Glomerular visceral epithelial cell (primary cell): Measurements from ENCODE around the gene SMOC1.

Experiments
- DNase-seq: peaks from one replicate; pipeline ENCODE4 v3.0.0-alpha.2; 2016; ENCODE audit errors: extremely low spot score

SMOC1 gene

DNA sequence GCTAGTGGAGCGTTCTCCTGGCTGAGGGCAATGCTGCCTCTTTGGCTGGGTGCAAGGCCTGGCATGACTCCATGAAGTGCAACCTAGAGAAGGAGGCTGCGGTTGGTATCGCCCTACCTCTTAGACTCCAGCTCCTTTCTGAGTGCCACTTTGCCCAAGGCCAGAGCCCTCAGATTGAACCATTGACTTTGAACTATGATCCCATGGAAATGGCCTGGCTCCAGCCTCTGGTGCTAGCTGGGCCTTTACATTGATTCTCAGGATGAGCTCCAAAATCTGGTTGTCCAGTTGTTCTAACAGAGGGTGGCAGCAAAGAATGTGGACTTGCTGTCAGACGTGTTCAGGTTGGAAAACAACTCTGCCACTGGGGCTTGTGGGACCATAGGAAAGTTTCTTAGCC, 16.1 kb upstream of the SMOC1 start:
- DNase-seq, result no peak

DNA sequence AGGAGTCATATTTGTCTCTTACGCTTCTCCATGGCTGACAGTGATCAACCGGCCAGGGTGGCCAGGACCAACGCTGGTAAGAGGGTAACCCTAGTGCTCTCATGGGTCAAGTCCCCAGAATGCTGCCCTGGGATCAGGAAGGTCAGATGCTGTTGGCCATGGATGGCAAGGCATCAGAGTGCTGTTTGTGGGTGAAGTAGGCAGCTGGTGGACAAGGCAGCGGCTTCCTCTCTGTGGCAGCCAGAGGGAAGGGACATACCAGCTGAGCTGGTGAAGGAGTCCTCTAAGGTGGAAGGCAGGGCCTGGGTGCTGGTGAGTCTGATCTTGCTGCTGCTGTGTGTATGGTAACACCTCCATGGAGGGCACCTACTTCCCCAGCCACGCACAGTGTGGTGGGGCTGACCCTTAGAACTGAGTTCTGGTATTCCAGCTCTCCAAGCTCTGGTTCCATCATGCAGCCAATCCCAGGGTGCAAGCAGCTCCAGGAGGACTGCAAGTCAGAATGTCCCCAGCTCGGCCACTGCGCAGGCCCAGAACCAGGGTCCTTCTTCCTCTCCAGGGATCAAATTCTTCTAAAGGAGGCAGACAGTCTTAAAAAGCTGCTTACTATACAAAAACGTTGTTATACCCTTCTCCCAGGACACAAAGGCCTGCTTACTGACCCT, 13.4 kb upstream of the SMOC1 start:
- no peak for DNase-seq

DNA sequence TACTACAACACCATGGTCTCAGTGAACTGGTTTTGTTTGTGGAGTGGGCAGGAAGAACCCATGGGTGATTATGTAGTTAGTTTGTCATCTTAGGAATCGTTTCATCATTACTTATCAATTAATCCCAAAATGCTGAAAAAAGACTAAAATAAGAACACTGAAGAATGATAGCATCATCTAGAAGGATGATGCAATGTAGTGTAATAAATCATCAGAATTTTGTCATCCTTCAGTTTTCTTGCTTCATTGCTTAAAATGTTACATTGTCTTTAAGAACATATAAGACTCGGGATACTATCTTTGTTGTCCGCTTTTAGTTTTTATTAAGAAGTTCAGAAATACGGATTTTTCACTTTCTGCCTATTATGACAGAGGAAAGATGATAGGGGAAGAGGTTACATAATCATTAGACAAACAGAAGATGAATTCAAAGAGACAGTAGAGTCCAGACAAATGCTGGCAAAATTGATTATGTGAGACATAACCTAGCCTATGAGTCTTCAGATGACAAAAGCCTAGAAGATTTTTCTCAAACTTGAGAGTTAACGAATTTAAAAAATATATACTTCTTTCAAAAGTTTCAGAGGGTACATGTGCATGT, 10.8 kb upstream of the SMOC1 start:
- DNase-seq, result no peak

DNA sequence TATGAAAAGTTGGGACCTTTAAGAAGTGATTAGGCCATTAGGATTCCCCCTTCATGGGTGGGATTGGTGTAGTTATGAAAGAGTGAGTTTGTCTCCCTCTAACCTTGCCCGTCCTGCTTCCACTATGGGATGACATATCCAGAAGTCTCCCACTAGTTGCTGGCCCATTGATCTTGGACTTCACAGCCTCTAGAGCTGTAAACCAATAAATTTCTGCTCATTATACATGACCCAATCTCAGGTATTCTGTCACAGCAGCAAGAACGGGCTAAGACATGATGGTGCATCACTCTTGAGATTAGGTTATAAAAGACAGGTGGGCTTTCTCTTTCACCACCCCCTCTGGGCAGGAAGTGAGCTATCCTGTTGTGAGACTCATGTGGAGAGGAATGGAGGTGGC, 8.6 kb upstream of the SMOC1 start:
- DNase-seq, result no peak

DNA sequence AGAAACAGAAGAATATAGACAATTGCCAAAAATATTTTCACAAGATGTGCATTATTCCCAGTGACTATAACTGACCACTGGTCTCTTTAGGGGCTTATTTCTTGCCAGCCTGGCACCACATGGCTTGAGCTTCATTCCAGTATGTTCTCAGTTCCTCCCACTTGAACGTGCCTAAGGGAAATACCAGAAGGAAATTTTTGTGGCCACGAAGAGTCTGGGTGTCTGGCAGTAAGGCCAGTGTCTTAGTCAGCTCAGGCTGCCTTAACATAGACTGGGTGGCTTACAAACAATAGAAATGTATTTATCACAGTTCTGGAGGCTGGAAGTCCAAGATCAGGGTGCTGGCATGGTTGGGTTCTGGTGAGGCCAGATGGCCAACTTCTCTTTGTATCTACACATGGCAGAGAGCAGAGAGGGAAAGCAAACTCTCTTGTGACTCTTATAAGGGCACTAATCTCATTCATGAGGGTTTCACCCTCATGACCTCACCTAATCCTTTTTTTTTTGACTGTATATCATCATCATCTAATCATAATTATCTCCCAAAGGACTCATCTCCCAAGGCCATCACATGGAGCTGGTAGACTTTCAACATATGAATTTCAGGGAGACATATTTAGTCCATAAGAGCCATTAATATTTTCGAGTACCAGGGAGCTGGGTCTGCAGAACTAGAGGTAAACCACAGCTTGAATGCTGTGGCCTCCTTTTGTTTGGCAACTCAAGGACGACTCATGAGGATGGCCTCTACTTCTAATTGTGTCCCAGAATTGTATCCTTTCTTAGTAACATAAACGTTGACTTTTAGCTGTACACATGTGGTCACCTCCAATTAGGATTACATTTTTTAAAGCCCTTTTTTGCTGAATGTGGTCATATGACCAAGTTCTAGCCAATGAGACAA, 5.1 kb upstream of the SMOC1 start:
- no peak for DNase-seq

DNA sequence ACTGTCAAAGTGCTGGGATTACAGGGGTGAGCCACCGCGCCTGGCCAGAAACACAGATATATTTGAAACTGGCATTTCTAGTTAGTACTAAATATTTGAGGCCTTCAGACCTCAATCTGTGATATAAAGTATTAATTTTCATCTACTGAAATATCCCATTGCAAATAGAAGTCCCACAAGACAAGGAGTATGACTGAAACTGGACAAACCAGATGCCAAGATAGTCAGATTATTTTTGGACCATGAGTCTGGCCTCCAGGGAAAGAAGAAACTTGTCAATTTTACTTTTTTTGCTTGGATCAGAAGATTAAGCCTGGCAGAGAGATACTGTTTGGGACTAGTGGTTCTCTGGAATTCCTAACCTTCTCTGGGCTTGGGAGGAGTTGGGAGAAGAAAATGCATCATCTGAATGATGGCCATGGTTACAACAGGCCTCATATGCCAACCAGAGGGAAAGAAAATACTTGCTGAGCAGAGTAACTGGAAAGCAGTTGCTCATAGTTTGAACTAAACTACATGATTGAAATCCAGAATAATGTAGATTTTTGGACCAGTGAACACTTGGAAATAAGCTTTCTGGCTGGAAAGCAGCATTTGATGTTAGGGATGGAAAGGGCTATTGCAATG, 2.9 kb upstream of the SMOC1 start:
- DNase-seq, result no peak

DNA sequence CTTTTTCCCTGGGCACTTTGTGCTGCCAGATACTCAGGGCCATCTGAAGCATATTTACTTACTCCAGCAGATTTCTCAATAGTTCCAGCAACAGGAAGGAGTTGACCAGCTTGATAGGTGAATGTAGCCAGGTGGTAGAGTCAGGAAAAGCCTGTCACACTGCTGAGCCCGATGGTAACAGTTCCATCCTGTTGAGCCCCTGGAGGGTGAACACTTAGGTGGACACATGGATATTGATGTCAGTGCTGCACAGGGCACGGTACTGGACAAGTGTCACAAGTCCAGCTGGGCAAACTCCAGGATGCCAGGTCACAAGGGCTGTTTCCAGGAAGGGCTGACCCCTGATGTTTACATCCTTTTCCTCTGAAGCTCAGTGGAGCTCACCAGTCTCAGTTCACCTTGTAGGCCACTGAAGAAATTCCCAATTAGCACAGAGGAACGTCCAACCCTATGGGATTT, 2.3 kb upstream of the SMOC1 start:
- no peak for DNase-seq

DNA sequence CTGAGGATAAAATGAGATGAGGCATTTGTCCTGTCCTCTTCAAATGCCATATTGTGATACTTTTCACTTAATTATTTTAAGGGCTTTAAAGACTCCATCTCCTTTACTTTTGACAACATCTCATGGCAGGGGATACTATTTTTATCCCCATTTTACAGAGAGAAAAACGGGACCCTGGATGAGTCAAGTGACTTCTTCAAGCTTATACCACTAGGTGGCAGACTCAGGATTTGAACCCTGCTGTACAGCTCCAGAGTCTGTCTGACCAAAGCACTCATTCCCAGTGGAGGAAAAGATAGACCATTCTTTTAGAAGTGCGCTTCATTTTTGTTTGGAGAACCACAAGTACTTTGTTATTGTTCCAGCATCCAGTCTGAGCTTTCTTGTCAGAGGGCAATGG, 1.7 kb upstream of the SMOC1 start:
- DNase-seq, result no peak

DNA sequence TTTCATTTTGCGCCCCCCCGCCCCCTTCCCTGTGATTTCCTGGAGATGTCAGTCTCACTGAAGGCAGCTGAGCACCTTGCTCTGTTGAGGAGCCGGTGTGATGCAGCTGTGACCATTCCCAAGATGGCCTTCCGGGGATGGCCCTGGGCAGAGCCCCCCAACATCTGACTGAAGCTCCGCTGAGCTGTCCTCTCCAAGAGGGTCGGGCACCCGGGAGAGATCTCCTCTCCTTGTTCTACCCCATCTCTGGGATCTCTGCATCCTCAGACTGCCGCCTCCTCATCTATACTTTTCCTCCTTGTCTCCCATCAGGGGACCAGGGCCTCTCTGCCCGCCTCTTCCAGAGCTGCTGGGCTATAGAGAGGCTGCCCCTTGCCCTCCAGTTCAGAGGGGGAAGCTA, 965 bp upstream of the SMOC1 start:
- DNase-seq, result no peak

DNA sequence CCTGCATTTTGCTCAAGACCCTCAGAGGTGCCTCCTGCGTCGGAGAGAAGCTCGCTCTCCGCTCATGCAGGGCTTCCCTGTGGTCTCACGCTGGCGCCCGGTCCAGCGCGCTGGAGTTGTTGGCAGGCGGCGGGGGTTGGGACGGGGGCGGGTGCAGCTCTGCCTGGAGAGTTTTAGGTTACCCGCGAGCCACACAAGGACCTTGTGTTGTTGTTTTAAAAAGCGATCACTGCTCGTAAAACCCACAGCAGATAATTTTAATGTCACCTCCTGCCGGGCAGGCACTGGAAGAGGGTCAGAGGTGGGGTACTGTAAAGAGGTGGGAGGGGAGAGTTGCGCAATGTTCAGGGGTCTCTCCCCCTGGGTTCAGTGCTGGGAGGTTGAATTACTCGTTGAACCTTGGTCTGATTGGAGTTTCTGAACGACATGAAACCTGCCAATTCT, 850 bp downstream of the SMOC1 start:
- DNase-seq, result no peak

DNA sequence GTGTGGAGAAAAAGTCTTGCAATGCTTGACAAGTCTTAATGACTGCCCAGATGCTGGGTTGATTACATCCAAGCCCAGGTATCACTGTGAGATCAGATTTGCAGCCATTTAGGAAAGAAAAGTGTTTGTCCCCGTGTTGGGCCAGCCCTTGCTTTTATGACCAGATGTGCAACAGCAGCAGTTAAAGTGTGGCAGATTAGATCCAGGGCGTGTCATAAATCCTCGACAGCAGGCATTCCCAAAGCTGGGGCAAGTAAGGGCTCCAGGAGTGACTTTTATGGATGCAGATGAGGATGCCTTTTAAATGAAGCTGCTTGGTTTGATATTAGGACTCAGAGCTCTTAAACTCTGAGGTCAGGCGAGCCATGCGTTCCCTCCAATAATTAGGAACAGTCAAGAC, 1.7 kb downstream of the SMOC1 start:
- no peak for DNase-seq

DNA sequence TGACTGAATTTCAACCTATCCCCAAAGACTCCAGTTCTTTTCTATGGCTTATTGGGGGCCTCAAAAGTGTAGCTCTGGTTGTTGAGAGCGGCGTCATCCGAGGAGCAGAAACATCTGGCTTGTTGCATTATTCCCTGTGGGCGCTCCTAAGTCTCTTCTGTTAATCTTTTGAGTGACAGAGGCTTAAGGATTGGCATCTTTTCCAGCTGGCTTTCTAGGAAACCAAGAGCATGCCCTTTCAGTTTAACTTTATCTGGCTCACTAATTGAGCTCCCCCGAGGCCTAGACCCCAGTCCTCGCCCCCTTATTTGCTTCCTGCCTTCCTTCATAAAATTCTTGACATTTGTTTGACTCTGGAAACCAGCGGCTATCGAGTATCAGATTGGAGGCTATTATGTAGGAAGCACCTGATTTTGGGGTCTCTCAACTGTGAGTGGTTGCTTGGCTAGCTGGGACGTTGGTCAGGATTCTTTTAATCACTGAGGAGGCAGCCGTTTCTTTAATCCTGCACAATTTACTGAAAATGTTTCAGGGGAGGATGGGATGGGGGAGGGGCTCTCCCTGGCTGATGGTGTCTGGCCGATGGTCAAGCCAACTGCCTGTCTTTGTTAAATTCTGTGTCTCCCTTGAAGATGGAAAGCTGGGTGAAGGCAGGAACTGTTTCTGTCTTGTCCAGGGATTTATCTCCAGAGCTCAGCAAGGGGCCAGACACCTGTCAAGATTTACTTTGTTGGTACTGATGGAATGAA, 3.1 kb downstream of the SMOC1 start:
- no peak for DNase-seq

DNA sequence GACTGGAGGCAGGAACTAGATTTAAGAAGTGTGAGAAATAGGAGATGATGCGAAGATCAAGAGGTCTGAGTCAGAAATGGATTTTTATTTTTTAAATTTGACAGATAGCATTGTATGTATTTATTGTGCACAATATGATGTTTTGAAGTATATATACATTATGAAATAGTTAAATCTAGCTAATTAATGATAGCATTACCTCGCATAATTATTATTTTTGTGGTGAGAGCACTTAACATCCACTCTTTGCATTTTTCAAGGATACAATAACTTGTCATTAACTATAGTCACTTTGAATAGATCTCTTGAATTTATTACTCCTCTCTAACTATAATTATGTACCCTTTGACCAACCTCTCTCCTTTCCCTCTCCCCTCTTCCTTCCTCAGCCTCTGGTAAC, 3.7 kb downstream of the SMOC1 start:
- DNase-seq, result no peak

DNA sequence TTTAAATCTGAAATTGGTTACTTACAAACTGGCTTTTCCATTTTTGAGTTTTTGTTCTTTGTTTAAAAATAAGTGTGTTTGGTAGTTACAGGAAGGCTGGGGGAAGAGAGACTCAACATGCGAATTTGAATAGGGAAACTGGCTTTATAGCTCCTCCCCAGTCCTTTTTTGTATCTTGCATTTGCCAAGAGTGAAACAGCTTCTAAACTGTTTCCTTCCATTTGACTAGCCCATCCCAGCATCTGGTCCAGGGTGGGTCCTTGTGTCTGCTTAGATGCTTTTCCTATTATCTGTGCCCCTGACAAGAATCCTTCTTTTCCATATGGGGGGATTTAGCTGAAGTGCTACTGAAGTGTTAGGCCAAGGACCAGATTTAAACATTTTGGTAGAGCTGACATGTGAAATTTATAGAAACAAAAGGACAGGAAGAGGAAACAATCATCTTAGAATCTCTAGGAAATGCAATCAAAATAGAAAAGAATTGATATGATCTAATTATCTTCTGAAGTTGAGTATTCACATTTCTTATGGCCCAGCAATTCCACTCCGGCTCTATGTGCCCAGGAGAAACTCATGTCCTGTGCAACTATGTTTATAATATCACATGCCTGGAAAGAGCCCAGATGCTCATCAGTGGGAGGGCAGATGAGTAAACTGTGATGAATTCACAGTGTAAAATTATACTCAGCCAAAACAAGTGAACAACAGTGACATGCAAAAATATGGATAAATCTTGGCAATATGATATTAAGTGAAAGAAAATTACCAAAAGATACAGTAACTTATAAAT, 7.4 kb downstream of the SMOC1 start:
- DNase-seq, result no peak

DNA sequence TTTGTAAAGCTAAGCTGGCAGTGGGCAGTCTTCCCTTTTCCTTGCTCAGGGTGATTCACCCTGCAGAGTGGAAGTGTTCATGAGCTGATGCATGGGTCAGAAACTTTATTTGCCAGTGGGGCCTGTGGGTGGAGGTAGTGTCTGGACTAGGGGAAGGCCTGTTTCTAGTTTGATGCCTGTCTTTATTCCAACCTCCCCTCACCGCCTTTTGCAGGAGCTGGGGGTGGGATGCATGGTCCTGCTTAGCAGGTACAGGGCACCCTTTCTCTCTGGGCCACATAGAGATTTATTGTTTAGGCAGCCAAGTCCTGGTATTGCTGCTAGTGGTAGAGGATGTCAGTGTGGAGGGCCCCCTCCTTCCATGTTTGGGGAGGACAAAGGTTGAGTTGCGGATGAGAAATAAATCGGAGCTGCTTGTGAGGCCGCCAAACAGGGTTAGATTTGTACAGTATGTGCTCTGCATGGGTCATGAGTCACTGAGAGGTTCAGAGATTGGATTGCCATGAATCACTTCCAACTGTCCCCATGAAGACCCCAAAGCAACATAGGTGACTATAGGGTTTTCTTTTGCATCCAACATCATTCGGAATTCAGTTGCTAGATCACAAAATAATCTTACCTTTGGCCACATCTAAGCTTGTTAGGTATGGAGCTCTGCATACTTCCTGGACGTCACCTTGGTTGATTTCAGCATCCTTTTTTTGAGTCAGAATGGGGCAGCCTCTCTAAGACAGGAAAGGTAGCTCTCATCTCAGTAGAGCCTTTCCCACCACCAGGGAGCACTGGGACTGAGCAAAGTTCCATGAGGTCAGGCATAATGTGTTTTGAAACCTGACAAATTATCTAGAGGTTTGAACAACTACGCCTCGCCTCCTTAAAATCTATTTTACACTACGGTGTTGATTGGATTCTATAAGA, 8.8 kb downstream of the SMOC1 start:
- DNase-seq, result no peak

DNA sequence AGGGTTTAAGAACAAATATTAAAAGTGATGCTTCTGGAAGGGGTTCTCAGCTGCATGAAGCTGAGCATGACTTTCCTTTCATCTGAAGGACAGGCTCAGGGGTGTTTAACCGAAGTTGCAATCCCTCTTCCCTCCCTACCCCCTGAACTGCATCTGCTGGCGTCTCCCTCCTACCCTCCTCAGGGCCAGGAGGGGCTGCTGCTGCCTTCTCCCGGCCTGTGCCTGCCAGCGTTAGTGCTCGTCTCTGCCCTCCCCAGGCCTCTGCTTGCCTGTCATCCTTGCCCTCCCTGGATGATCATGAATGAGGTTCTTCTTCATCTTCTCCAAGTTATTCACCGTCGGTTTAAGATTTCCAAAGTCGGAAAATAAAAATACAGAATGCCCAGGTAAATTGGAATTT, 12.2 kb downstream of the SMOC1 start:
- no peak for DNase-seq

DNA sequence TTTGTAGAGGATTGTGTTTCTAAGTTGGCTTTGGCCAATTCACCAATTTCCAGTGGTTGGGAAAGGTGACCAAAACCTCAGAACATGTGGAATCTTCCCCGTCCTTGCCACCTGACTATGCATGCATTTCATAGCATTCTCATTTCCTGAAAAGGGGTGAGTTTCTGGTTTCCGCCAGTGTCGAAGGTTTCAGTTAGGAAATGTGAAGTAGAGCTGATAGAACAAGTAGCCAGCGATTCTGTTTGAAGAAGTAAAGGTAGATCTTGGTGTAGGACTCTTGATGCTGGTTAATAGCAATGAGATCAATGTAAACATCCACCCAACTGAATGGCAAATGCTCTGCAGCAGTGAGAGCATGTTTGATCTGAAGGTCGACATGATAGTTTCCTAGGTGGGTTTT, 15.9 kb downstream of the SMOC1 start:
- no peak for DNase-seq

DNA sequence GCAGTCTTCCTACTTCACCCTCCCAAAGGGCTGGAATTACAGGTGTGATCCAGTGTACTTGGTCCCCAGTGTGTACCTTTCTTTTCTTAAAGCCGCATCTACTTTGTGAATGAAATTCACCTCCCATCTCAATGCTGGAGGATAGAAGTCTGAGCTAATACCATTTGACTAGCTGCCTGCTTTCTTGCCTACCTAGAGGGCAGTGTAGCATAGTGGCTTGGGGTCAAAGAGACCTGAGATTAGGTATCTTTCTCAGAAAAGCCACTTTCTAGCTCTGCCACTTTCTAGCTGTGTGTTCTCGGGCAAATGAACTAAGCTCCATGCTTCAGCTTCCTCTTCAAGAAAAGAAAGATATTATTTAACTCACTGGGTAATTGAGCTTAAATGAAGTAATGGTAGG, 16.9 kb downstream of the SMOC1 start:
- DNase-seq, result no peak

DNA sequence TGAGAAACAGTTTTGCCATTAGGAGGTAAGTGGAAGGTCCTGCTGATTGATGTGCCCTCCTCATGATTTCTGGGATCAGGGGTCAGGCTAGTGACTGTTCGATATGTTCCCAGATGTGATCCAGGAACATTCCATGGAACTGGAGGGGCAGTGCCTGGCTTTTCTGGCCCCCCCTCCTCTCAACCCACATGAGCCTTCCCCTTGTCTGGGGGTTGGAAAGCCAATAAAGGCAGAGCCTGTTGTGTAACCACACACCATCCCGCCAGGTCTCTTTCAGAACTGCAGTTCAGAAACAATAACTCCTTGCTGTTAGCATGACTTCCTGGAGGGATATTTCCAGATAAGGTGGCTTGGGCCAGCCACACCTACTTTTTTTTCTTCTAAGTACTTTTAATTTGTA, 17.8 kb downstream of the SMOC1 start:
- DNase-seq, result no peak

DNA sequence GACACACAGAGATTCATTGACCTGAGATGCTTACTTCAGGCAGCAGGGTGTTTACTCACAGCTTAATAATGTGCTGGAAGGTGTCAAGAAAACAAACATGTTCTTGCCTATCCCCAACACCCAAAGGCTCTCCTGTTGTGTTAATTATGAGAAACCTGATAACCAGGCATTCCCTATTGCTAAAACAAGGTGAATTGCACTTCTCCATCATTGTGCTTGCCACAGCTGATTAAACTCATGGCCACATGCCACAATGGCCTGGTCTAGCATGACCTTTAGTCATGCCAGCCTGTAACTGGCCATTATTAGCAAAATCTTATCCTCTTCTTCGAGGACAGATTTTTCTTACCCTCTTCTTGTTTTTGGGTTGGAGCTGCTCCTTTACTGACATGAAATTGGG, 21.4 kb downstream of the SMOC1 start:
- DNase-seq, result no peak
